SK-N-MC (cell line): Measurements from ENCODE around the gene TBC1D2B.
"Not testable (repeated sequence)": the region's sequence is repeated elsewhere in the genome, so short reads cannot be mapped to it uniquely, and the experiment has no call there.

Source experiments
- DNase-seq: peaks from one replicate; pipeline ENCODE4 v3.0.0-alpha.2; 2011; ENCODE audit warnings: low read depth, low spot score
- H3K27ac ChIP-seq: fragments of 200-600 bp; sonication (generic); 2 replicates; pipeline ENCODE4 v1.5.1; 2016; ENCODE audit warnings: mixed run types
- H3K36me3 ChIP-seq: fragments of 200-600 bp; sonication (generic); 2 replicates; pipeline ENCODE4 v1.6.1; 2017; ENCODE audit warnings: antibody characterized with exemption, low read length, mixed read lengths; ENCODE audit not compliant: insufficient read depth
- H3K4me3 ChIP-seq: fragments of 200-600 bp; sonication (generic); 2 replicates; pipeline ENCODE4 v1.5.1; 2016
- H3K9ac ChIP-seq: fragments of 200-600 bp; sonication (generic); 2 replicates; pipeline ENCODE4 v1.8.0; 2017; ENCODE audit warnings: mixed run types, mixed read lengths; ENCODE audit not compliant: insufficient read length
- H3K9me3 ChIP-seq: fragments of 200-600 bp; sonication (generic); 2 replicates; pipeline ENCODE4 v1.6.1; 2017; ENCODE audit warnings: low read depth, mild to moderate bottlenecking, antibody characterized with exemption, low read length, moderate library complexity, mixed read lengths
- EZH2 ChIP-seq: fragments of 200-600 bp; sonication (generic); IDR thresholded peaks from one replicate; pipeline ENCODE4 v1.6.1; 2017; ENCODE audit warnings: antibody characterized with exemption
- FOXP2 ChIP-seq: optimal IDR thresholded peaks from 2 replicates; pipeline ENCODE3; 2011; ENCODE audit warnings: mild to moderate bottlenecking, moderate library complexity; ENCODE audit not compliant: insufficient read depth; ENCODE audit errors: extremely low read length, control extremely low read depth
- POLR2AphosphoS5 ChIP-seq: IDR thresholded peaks from 2 replicates; pipeline ENCODE4 v1.6.1; 2012; ENCODE audit warnings: mild to moderate bottlenecking, low read depth, low read length, borderline replicate concordance

The TBC1D2B gene

DNA sequence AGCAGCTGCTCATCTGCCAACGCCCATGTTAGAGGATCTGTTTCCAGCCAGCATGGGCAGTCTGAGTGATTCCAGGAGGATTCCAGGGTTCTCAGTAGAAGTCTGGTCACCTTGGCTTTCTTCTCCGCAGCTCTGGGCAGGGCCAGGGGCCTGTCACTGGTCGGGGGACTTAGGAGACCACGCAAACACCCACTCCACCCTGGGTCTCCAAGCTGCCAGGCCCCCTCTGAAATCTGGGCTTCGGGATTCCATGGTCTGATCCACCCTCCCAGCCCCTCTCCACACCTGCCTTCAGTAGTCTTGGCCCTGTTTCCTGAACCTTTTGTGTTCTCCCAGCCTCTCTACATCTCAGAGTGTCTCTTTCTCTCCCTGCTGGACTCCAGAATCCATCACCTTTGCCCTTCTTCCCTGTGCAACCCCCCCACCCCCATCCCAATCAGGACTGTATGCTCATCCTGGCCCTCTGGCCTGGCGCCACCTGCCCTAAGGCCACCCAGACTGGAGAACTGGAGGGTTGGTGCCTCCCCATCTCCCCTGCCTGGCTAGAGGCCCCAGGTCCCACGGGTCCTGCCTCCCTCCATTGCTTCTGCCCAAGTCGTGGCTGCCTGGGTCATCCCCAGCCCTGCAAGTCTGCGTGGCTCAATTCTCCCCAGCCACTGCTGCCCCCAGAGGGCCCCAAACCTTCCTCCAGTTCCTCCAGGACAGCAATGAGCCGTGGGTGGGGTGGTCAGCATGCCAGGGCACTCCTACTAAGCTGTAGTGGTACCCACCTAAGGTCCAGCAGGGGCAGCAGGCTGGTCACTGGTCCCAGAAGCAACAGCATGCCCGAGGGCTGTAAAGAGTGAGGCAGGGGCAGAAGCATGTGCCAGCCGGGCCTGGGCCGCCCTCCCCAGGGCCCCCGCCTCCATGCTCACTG lies 102.8 kb downstream of the TBC1D2B start:
- Histone ChIP-seq H3K27ac (no peak overlapping the region), H3K9ac (no peak overlapping the region), H3K4me3 (no peak overlapping the region), H3K36me3 (no peaks in the 10 kb centered on the region), H3K9me3 (no peaks in the 10 kb centered on the region)
- TF ChIP-seq EZH2 (no peak), FOXP2 (no peak), POLR2AphosphoS5 (no peak)
- no peak for DNase-seq

DNA sequence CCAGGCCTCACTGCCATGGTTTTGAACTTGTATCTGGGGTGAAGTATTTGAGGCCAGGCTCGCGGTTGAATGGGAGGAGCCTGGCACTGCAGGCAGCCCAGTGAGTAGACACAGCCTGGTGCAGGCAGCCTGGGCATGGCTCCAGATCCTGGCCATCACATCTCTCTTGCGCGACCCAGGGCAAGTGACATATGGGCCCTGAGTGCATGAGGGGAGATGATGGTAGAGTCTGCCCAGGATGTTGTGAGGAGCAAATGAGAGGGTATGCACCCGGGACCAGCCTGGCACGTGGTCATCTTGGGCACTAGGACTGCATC lies 103.5 kb downstream of the TBC1D2B start:
- TF ChIP-seq EZH2: no peak
- TF ChIP-seq POLR2AphosphoS5: no peak
- TF ChIP-seq FOXP2: no peak
- Histone ChIP-seq H3K4me3 (no peak overlapping the region), H3K9ac (no peak overlapping the region), H3K36me3 (no peaks in the 10 kb centered on the region), H3K27ac (no peak overlapping the region), H3K9me3 (no peaks in the 10 kb centered on the region)
- DNase-seq: no peak

GRCh38 chr15:77973273-77974097 lies 104.0 kb downstream of the TBC1D2B start:
- not testable (repeated sequence) for H3K9ac ChIP-seq, H3K9me3 ChIP-seq, H3K27ac ChIP-seq, H3K4me3 ChIP-seq, H3K36me3 ChIP-seq, DNase-seq

- H3K36me3 ChIP-seq, H3K9me3 ChIP-seq, DNase-seq, H3K4me3 ChIP-seq, H3K9ac ChIP-seq, H3K27ac ChIP-seq: not testable (repeated sequence)
Observed at GRCh38 chr15:77972706-77973105, 104.8 kb downstream of the TBC1D2B start.

GRCh38 chr15:77971875-77972274 lies 105.6 kb downstream of the TBC1D2B start:
- not testable (repeated sequence) for H3K27ac ChIP-seq, H3K4me3 ChIP-seq, H3K9ac ChIP-seq, DNase-seq, H3K36me3 ChIP-seq, H3K9me3 ChIP-seq

DNA sequence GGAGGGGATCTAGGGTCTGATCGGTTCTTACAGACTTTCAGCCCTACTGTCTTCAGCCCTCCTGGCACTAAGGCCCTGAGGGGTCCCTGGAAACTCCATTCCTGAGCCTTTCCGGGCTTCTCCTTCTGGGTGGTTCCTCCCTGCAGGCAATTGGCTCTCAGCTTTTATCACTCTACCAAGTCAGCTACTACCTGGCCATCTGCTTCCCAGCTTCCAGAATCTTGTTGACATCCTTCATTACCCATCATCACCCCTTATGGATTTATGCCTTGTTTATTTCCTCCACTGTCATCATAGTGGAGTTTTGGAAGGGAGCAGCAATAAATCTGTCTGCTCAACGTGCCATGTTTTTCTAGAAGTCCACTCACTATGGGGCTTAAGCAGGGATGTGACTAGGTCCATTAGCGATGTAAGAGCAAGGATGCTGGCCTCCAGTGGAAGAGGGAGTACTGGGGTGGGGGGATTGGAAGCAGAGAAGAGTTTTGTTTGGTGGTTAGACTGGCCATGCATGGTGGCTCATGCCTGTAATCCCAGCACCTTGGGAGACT lies 106.6 kb downstream of the TBC1D2B start:
- not testable (repeated sequence) for H3K27ac ChIP-seq, H3K9me3 ChIP-seq, H3K9ac ChIP-seq, H3K4me3 ChIP-seq, H3K36me3 ChIP-seq, DNase-seq

GRCh38 chr15:77969055-77969454 lies 108.5 kb downstream of the TBC1D2B start:
- H3K9ac ChIP-seq: no peak overlapping the region

GRCh38 chr15:77967798-77968197 lies 109.7 kb downstream of the TBC1D2B start:
- H3K27ac ChIP-seq: no peak overlapping the region

More at GRCh38 chr15:77969055-77969454, 108.5 kb downstream of the TBC1D2B start:
- DNase-seq: no peak
- no peaks in the 10 kb centered on the region for H3K9me3 ChIP-seq
- TF ChIP-seq FOXP2 (no peak), POLR2AphosphoS5 (no peak), EZH2 (no peak)
- H3K36me3 ChIP-seq: no peaks in the 10 kb centered on the region
- no peak overlapping the region for H3K27ac ChIP-seq
- no peak overlapping the region for H3K4me3 ChIP-seq

DNA sequence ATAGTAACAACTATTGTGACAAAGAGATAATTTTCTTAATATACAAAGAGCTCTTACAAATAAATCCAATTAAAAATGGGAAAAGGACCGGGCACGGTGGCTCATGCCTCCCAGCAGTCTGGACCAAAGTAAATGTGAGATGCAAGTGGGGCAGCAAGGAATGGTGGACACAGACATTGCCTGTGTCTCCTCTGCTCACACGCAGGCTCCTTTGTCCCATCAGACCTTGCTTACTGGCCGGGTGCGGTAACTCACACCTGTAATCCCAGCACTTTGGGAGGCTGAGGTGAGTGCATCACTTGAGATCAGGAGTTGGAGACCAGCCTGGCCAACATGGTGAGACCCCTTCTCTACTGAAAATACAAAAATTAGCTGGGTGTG lies 110.3 kb downstream of the TBC1D2B start:
- not testable (repeated sequence) for H3K9ac ChIP-seq, H3K4me3 ChIP-seq, H3K27ac ChIP-seq, H3K36me3 ChIP-seq, DNase-seq, H3K9me3 ChIP-seq

More at GRCh38 chr15:77967798-77968197, 109.7 kb downstream of the TBC1D2B start:
- Histone ChIP-seq H3K36me3 (no peaks in the 10 kb centered on the region), H3K4me3 (no peak overlapping the region), H3K9ac (no peak overlapping the region), H3K9me3 (no peaks in the 10 kb centered on the region)
- no peak for DNase-seq
- TF ChIP-seq EZH2: no peak
- TF ChIP-seq POLR2AphosphoS5: no peak
- no peak for TF ChIP-seq FOXP2
